ENCODE results near the gene HMG20A. TPM values are rescaled to one million over a fixed set of nuclear protein-coding genes. Genes with fewer than 3 reads are reported as not detected.

HMG20A gene
- total RNA-seq, 1 experiment from 2014 or later: 60.2 TPM

DNA sequence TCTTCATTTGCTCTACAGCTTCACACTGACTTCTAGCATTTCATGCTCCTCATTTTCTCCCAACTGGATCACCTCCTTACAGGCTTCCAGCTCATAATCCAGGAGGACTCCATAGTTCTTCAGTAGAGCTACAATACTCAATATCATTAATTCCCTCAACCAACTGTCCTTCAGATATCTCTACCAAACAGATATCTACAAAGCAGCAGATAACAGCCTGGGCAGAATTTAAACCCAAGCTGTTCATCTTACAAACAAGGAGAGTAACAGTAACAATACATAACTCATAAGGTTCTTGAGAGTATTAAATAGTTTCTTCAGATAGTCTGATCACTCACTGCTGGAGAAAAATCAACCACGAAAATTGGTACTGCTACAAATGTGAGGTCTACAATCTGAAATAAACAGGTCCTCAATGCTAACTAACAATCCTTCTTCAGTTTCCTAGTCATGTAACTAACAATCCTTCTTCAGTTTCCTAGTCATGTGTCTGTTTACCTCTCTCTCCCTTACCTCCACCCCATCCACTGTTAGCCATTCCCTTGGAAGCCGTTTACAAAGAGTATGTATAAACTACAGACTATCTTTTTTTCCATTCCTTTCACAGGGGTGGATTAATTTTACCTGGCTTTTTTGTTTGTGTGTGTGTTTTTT, 5.8 kb upstream of the HMG20A start:
- Histone ChIP-seq H2AK5ac (ENCODE audit: insufficient read length, low read length) (no peak overlapping the region), H4K8ac (replicated peaks; ENCODE audit: insufficient read length, low read depth, low read length) (no peak overlapping the region), H2AFZ (ENCODE audit: low read length) (no peak overlapping the region), H2BK20ac (ENCODE audit: low read depth, low read length, poor library complexity, severe bottlenecking) (no peak overlapping the region), H2BK15ac (ENCODE audit: low read depth, low read length) (no peak overlapping the region), H4K20me1 (ENCODE audit: control insufficient read depth, insufficient read depth, insufficient read length) (no peaks in the 10 kb centered on the region), H3T11ph (ENCODE audit: low read length) (no peak overlapping the region), H2BK5ac (ENCODE audit: insufficient read length, low read length) (no peak overlapping the region), H3K9ac (ENCODE audit: extremely low read depth, insufficient read length, low read length) (no peak overlapping the region), H3K79me2 (ENCODE audit: insufficient read depth, low read length) (peaks cover 9% of the 10 kb centered on the region; the same call in 1 of the 2 replicates), H3K4me2 (ENCODE audit: insufficient read depth, insufficient read length, low read length) (no peak overlapping the region), H3K14ac (ENCODE audit: insufficient read depth, low read length) (no peak overlapping the region), H4K5ac (ENCODE audit: insufficient read length, low read depth, low read length) (no peak overlapping the region), H3K27me3 (ENCODE audit: insufficient read depth, low read length) (no peaks in the 10 kb centered on the region), H3K56ac (ENCODE audit: insufficient read length, low read depth, low read length) (no peak overlapping the region), H3K9me3 (ENCODE audit: control insufficient read depth, low read depth, low read length) (no peaks in the 10 kb centered on the region), H3K4ac (ENCODE audit: low read depth, low read length) (no peak overlapping the region), H3K27ac (ENCODE audit: insufficient read length, low read depth, low read length) (no peak overlapping the region), H2BK120ac (ENCODE audit: low read depth, low read length, poor library complexity, severe bottlenecking) (no peak overlapping the region), H3K23ac (ENCODE audit: insufficient read length, low read depth, low read length) (no peak overlapping the region), H2BK12ac (ENCODE audit: insufficient read length, low read depth, low read length) (no peak overlapping the region), H4K91ac (ENCODE audit: insufficient read length, low read depth, low read length) (no peak overlapping the region), H3K18ac (ENCODE audit: insufficient read length, low read depth, low read length) (no peak overlapping the region), H3K23me2 (ENCODE audit: insufficient read length, low read depth, low read length, poor library complexity, severe bottlenecking) (peaks cover 5% of the 10 kb centered on the region), H3K4me1 (ENCODE audit: insufficient read depth, low read length) (peaks cover 12% of the 10 kb centered on the region; the same call in 1 of the 2 replicates), H3K79me1 (ENCODE audit: insufficient read depth, low read depth, low read length, poor library complexity, severe bottlenecking) (peaks cover 3% of the 10 kb centered on the region)
- Mint-ChIP-seq H3K4me1 (peaks cover 20 to 31% of the 10 kb centered on the region in 2 experiments), H3K4me3 (no peak overlapping the region), H3K36me3 (ENCODE audit: insufficient read depth in 1 of 3, low read depth in 3 of 3) (0 out of 7 replicates have a peak, but pooled peaks cover 0 to 3% (median 0%) of the 10 kb centered on the region in 3 experiments), H3K9me3 (peaks cover 0 to 3% of the 10 kb centered on the region in 2 experiments; a peak in 1 of 5 replicates), H3K27me3 (ENCODE audit: low read depth) (peaks cover 18% of the 10 kb centered on the region), H3K27ac (no peak overlapping the region)
- no peak for DNase-seq
- TF ChIP-seq, protein P1, sequence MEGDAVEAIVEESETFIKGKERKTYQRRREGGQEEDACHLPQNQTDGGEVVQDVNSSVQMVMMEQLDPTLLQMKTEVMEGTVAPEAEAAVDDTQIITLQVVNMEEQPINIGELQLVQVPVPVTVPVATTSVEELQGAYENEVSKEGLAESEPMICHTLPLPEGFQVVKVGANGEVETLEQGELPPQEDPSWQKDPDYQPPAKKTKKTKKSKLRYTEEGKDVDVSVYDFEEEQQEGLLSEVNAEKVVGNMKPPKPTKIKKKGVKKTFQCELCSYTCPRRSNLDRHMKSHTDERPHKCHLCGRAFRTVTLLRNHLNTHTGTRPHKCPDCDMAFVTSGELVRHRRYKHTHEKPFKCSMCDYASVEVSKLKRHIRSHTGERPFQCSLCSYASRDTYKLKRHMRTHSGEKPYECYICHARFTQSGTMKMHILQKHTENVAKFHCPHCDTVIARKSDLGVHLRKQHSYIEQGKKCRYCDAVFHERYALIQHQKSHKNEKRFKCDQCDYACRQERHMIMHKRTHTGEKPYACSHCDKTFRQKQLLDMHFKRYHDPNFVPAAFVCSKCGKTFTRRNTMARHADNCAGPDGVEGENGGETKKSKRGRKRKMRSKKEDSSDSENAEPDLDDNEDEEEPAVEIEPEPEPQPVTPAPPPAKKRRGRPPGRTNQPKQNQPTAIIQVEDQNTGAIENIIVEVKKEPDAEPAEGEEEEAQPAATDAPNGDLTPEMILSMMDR (conservative IDR thresholded peaks at IDR 0.05): no peak
- whole genome bisulfite sequencing (ENCODE audit: extremely low coverage, insufficient read length, low lambda C conversion rate): no CpG with 5 or more reads among the region's 2 CpGs

Measured in H9 (cell line).